ENCODE data around the gene ANKRD22. TPM values are rescaled to one million over a fixed set of nuclear protein-coding genes. Genes with fewer than 3 reads are reported as not detected.

Gene ANKRD22
- total RNA-seq, 1 experiment from 2014 or later, result 4.9 TPM

- H3K9me3 ChIP-seq (ENCODE audit: insufficient read depth, low read depth), result no peaks in the 10 kb centered on the region
- TF ChIP-seq EZH2 (IDR thresholded peaks at IDR 0.05; ENCODE audit: low read depth), result no peak
- no peak for TF ChIP-seq CTCF (conservative IDR thresholded peaks at IDR 0.05)
- H4K20me1 ChIP-seq (ENCODE audit: insufficient read depth), result no peaks in the 10 kb centered on the region
- H3K4me3 ChIP-seq, result no peak overlapping the region
- DNase-seq, result no peak
- no peak overlapping the region for H2AFZ ChIP-seq
- H3K79me2 ChIP-seq (ENCODE audit: low read depth), result no peaks in the 10 kb centered on the region
- BruUV-seq (replicated peaks), result no TSS peak
- H3K27ac ChIP-seq, result no peak overlapping the region
- intact Hi-C loops (cut with micrococcal nuclease; ENCODE audit: unreplicated experiment), result no loop called here
- ChIA-PET CTCF (no interaction called here), POLR2A (ENCODE audit: unreplicated experiment) (no interaction called here)
- no peaks in the 10 kb centered on the region for H3F3A ChIP-seq (ENCODE audit: insufficient read depth, low read depth)
- no peaks in the 10 kb centered on the region for H3K4me1 ChIP-seq (replicated peaks; ENCODE audit: insufficient read depth)
- H3K4me2 ChIP-seq, result no peak overlapping the region
- H3K27me3 ChIP-seq (ENCODE audit: insufficient read depth, low read depth), result no peaks in the 10 kb centered on the region
- H3K9me2 ChIP-seq (ENCODE audit: insufficient read depth), result no peaks in the 10 kb centered on the region
- no peaks in the 10 kb centered on the region for H3K36me3 ChIP-seq (ENCODE audit: low read depth)
Measured at GRCh38 chr10:88781206-88781605, 70.4 kb downstream of the ANKRD22 start.

Other genes starting within 250 kb of the ANKRD22 start
- gene LIPF, start 187.4 kb downstream of the ANKRD22 start, total RNA-seq (2021), result not detected in 2 replicates
- not detected in 2 replicates for gene LIPK, start 145.6 kb downstream of the ANKRD22 start, total RNA-seq (2021)
- gene LIPN, start 91.8 kb downstream of the ANKRD22 start, total RNA-seq (2021), result not detected in 2 replicates
- not detected in 2 replicates for gene LIPM, start 49.1 kb downstream of the ANKRD22 start, total RNA-seq (2021)
- 7.4 and 7.6 TPM in 2 replicates for gene STAMBPL1, start 28.4 kb upstream of the ANKRD22 start, total RNA-seq (2021)
- gene ACTA2, start 100.9 kb upstream of the ANKRD22 start, total RNA-seq (2021), result 5.3 and 8.4 TPM in 2 replicates
- gene FAS, start 139.0 kb upstream of the ANKRD22 start, total RNA-seq (2021), result 7.6 and 8.5 TPM in 2 replicates

Data from PC-9 (cell line).